ENCODE results near the gene ZNF831. TPM values are rescaled to one million over a fixed set of nuclear protein-coding genes. Genes with fewer than 3 reads are reported as not detected.

ZNF831 gene
- total and polyA plus RNA-seq, 11 donors = 0.02 to 0.77 (median 0.06) TPM; not detected in 2

DNA sequence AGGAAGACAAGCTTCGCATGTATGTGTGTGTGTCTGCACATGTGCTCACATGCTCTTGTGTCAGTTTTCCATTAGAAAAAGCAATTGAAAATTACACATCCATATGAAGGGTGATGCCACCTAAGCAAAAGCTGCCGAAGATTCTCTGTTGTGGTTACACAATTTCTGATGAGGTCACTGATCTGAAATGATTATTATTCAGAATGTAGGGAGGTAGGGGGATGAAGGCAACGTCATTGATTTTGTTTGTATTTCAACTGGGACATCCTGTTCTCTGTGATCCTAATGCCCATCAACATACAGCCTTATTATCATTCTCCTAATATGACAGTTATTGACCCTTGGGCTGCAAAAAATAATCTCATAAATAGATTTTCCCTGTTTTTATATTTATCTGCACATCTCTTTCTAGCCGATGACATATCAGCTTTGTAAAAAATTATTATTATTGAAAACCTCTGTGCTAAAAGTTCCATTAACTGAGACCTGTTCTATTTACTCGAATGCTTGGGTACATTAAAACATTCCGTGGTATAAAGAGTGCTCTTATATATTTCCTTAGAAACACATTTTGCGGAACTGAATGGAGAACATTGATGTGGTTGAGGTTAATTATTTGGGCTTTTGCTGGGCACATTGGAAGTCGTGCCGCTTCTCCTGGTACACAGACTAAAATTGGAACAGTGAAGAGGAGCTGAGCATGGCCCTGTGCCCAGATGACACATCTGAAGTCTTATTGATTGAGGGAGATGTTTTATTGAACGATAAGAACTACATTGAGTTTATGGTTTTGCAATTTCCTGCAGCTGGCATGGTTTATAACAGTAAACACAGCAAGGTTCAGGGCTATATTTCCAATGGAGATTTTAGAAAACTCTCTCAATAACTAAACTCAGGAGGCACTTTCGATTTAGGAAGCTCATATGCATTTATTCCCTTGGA, 51.3 kb downstream of the ZNF831 start:
- intact Hi-C loops (cut with DNase I) = no loop called here
- no peak overlapping the region for H3K27ac ChIP-seq
- H3K27me3 ChIP-seq = no peaks in the 10 kb centered on the region
- no peak for DNase-seq
- H3K4me3 ChIP-seq = no peak overlapping the region
- H3K9me3 ChIP-seq = no peaks in the 10 kb centered on the region
- no peaks in the 10 kb centered on the region for H3K36me3 ChIP-seq
- no peak for TF ChIP-seq POLR2A (IDR thresholded peaks at IDR 0.05)
- TF ChIP-seq CTCF (IDR thresholded peaks at IDR 0.05) = no peak
- no peaks in the 10 kb centered on the region for H3K4me1 ChIP-seq
- WGBS, 4 donors = 78 to 86% (median 83%) methylated on average over 11 of the region's 11 CpGs
- ATAC-seq = no peak

DNA sequence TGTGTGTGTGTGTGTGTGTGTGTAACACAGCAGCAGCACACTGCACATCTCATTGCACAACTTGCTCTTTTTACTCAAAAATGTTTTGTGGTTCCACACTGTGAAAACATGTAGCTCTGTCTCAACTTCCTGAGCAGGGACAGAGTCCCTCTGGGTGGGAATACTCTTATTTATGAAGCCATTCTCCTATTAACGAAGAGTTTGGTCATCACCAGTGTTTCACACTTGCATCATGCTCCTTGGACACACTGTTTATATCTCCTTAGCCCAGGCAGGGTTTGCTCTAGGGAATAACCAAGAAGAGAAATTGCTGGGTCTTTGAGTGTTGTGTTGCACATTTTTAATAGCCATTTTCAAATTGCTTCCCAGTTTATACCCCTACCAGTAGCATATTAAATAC, 53.6 kb downstream of the ZNF831 start:
- ATAC-seq (no peak), DNase-seq (no peak)
- Histone ChIP-seq H3K4me3 (no peak overlapping the region), H3K36me3 (no peaks in the 10 kb centered on the region), H3K4me1 (peaks cover 0 to 13% (median 11%) of the 10 kb centered on the region in 12 donors), H3K27ac (no peak overlapping the region), H3K9me3 (no peaks in the 10 kb centered on the region), H3K27me3 (peaks cover 0 to 3% (median 0%) of the 10 kb centered on the region in 9 donors)
- TF ChIP-seq POLR2A (IDR thresholded peaks at IDR 0.05) = no peak
- no peak for TF ChIP-seq CTCF (IDR thresholded peaks at IDR 0.05)
- 50 to 65% (median 55%) methylated on average over 1 of the region's 1 CpG for WGBS, 4 donors
- intact Hi-C loops (cut with DNase I) = no loop called here

DNA sequence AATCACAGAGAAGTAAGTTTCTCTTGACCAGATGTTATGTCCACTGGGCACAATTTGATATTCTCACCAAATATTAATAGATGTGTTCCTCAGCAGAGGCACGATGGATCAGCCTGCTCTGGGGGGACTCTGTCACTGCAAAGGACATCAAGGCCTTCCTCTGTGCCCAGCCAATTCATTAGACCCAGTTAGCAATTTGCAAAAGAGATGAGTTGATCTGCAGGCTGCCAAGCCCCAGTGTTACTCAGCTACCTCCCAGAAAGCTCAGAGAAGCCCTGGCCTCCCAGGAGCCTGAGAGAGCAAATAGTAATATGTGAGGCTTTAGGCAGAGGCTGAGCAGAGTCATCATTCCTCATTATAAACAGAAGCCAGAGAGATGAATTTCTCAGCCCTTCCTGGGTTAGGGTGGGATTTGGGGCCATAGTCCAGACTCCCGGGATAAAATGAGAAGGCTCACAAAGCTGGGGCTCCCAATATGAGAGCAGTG, 54.2 kb downstream of the ZNF831 start:
- Histone ChIP-seq H3K4me1 (peaks cover 0 to 16% (median 12%) of the 10 kb centered on the region in 12 donors), H3K27ac (no peak overlapping the region), H3K36me3 (no peaks in the 10 kb centered on the region), H3K9me3 (no peaks in the 10 kb centered on the region), H3K4me3 (no peak overlapping the region), H3K27me3 (peaks cover 0 to 7% (median 0%) of the 10 kb centered on the region in 9 donors)
- 57 to 80% (median 60%) methylated on average over 2 of the region's 2 CpGs for WGBS, 4 donors
- DNase-seq (no peak), ATAC-seq (no peak)
- intact Hi-C loops (cut with DNase I) = no loop called here
- TF ChIP-seq CTCF (IDR thresholded peaks at IDR 0.05) (no peak), POLR2A (IDR thresholded peaks at IDR 0.05) (no peak)

DNA sequence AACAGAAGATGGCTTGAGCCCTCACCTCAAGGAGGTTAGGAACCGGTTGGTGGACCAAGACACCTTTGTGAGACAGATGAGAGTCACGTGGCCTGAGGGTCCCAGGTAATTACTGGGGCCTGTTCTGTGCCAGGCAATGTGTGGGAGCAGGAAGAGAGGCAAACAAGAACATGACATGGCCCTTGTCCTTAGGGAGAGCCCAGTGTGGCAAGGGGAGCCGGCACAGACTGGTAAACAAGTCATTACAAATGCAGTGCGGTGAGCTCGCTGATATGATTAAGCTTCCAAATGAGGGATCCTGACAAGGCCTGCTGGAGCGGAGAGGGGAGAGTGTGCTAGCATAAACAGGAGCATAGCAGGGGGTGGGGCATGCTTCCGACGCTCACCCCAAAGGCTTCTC, 55.6 kb downstream of the ZNF831 start:
- no peak overlapping the region for H3K27ac ChIP-seq
- H3K9me3 ChIP-seq = no peaks in the 10 kb centered on the region
- peaks cover 0 to 15% (median 7%) of the 10 kb centered on the region in 9 donors for H3K27me3 ChIP-seq
- DNase-seq (no peak), ATAC-seq (no peak)
- no peak overlapping the region for H3K4me3 ChIP-seq
- intact Hi-C loops (cut with DNase I) = no loop called here
- no peaks in the 10 kb centered on the region for H3K36me3 ChIP-seq
- WGBS, 4 donors = 75 to 91% (median 80%) methylated on average over 8 of the region's 8 CpGs
- peaks cover 0 to 26% (median 14%) of the 10 kb centered on the region in 12 donors for H3K4me1 ChIP-seq
- TF ChIP-seq CTCF (IDR thresholded peaks at IDR 0.05) (no peak), POLR2A (IDR thresholded peaks at IDR 0.05) (no peak)

All from heart left ventricle (tissue), 16 donors.